Mesenchymal stem cell (in vitro differentiated cells and primary cell): ENCODE data around the gene OR2AK2.
"Not testable (repeated sequence)": the region's sequence is repeated elsewhere in the genome, so short reads cannot be mapped to it uniquely, and the experiment has no call there.

ENCODE experiments used
- DNase-seq: peaks from one replicate; pipeline ENCODE4 v3.0.0-alpha.2; 2013
- H2AFZ ChIP-seq: one replicate; pipeline ENCODE4 v1.6.1; 2013; ENCODE audit warnings: low read depth, mild to moderate bottlenecking, control low read depth, inconsistent platforms, low read length, moderate library complexity
- H2AK5ac ChIP-seq: 2 replicates; pipeline ENCODE4 v1.6.1; 2013; ENCODE audit warnings: low read length, moderate library complexity, mild to moderate bottlenecking, inconsistent platforms; ENCODE audit not compliant: severe bottlenecking
- H2BK120ac ChIP-seq: one replicate; pipeline ENCODE4 v1.6.1; 2013; ENCODE audit warnings: low read depth, mild to moderate bottlenecking, inconsistent platforms, low read length, moderate library complexity
- H2BK12ac ChIP-seq, 2 experiments: one replicate each; pipeline ENCODE4 v1.6.1; 2013; ENCODE audit warnings: inconsistent platforms in 2 of 2, low read length in 2 of 2, mild to moderate bottlenecking in 2 of 2, moderate library complexity in 2 of 2, control low read depth in 1 of 2
- H2BK15ac ChIP-seq: one replicate; pipeline ENCODE4 v1.6.1; 2013; ENCODE audit warnings: mild to moderate bottlenecking, low read depth, inconsistent platforms; ENCODE audit not compliant: poor library complexity, severe bottlenecking
- H2BK5ac ChIP-seq: 2 replicates; pipeline ENCODE4 v1.6.1; 2013; ENCODE audit warnings: low read depth, mild to moderate bottlenecking, low read length, control low read depth, inconsistent platforms; ENCODE audit not compliant: poor library complexity, severe bottlenecking
- H3K14ac ChIP-seq, 2 experiments: one replicate each; pipeline ENCODE4 v1.6.1; 2013; ENCODE audit warnings: inconsistent platforms in 2 of 2, low read length in 2 of 2, control low read depth in 1 of 2, mild to moderate bottlenecking in 1 of 2, moderate library complexity in 1 of 2
- H3K18ac ChIP-seq, 2 experiments: one replicate each; pipeline ENCODE4 v1.6.1; 2013; ENCODE audit warnings: inconsistent platforms in 2 of 2, low read length in 2 of 2, control low read depth in 1 of 2, low read depth in 1 of 2, mild to moderate bottlenecking in 1 of 2
- H3K23ac ChIP-seq, 2 experiments: one replicate each; pipeline ENCODE4 v1.6.1; 2013; ENCODE audit warnings: inconsistent platforms in 2 of 2, low read length in 2 of 2, mild to moderate bottlenecking in 2 of 2, moderate library complexity in 2 of 2, control low read depth in 1 of 2
- H3K27ac ChIP-seq: 2 replicates; pipeline ENCODE4 v1.5.1; 2013; ENCODE audit warnings: mild to moderate bottlenecking, moderate library complexity, low read length, control low read depth, inconsistent platforms; ENCODE audit not compliant: poor library complexity, severe bottlenecking
- H3K27me3 ChIP-seq, 2 experiments: 2 replicates each; pipeline versions ENCODE4 v1.6.1 to v1.7.0; 2013; ENCODE audit warnings: low read length in 2 of 2, mild to moderate bottlenecking in 2 of 2, moderate library complexity in 2 of 2, control low read depth in 1 of 2, inconsistent platforms in 1 of 2; ENCODE audit not compliant: control insufficient read depth in 1 of 2, insufficient read depth in 1 of 2
- H3K36me3 ChIP-seq, 2 experiments: 2 replicates each; pipeline versions ENCODE4 v1.6.1 to v1.7.0; 2013; ENCODE audit warnings: low read length in 2 of 2, control low read depth in 1 of 2, inconsistent platforms in 1 of 2, low read depth in 1 of 2, mild to moderate bottlenecking in 1 of 2; ENCODE audit not compliant: insufficient read depth in 2 of 2, control insufficient read depth in 1 of 2
- H3K4ac ChIP-seq, 2 experiments: one replicate each; pipeline ENCODE4 v1.6.1; 2013; ENCODE audit warnings: inconsistent platforms in 2 of 2, low read length in 2 of 2, mild to moderate bottlenecking in 2 of 2, moderate library complexity in 2 of 2, control low read depth in 1 of 2, low read depth in 1 of 2
- H3K4me1 ChIP-seq: 2 replicates; pipeline ENCODE4 v1.6.1; 2013; ENCODE audit warnings: low read depth, low read length, control low read depth; ENCODE audit not compliant: control insufficient read depth, insufficient read depth
- H3K4me2 ChIP-seq: 2 replicates; pipeline ENCODE4 v1.6.1; 2013; ENCODE audit warnings: low read length, mild to moderate bottlenecking, inconsistent platforms; ENCODE audit not compliant: poor library complexity, severe bottlenecking
- H3K4me3 ChIP-seq, 2 experiments: 2 replicates each; pipeline versions ENCODE4 v1.5.1 to v1.7.0; 2013; ENCODE audit warnings: low read length in 2 of 2, mild to moderate bottlenecking in 2 of 2, control low read depth in 1 of 2, low read depth in 1 of 2; ENCODE audit not compliant: insufficient read depth in 1 of 2
- H3K79me1 ChIP-seq: replicated peaks from 2 replicates; pipeline ENCODE4 v1.6.1; 2013; ENCODE audit warnings: mild to moderate bottlenecking, control low read depth, low read length, inconsistent platforms; ENCODE audit not compliant: poor library complexity, severe bottlenecking
- H3K9ac ChIP-seq: 2 replicates; pipeline ENCODE4 v1.7.0; 2013; ENCODE audit warnings: mild to moderate bottlenecking, low read length, moderate library complexity
- H3K9me3 ChIP-seq: 2 replicates; pipeline ENCODE4 v1.7.0; 2013; ENCODE audit warnings: mild to moderate bottlenecking, low read length; ENCODE audit not compliant: control insufficient read depth
- H4K8ac ChIP-seq: one replicate; pipeline ENCODE4 v1.6.1; 2013; ENCODE audit warnings: inconsistent platforms, mild to moderate bottlenecking, low read length, moderate library complexity
- H4K91ac ChIP-seq: one replicate; pipeline ENCODE4 v1.6.1; 2013; ENCODE audit warnings: mild to moderate bottlenecking, low read length, inconsistent platforms
- WGBS: methylation state at CpG from one replicate; pipeline ENCODE4 v1.1.7; 2013; ENCODE audit warnings: mixed read lengths; 5-methylcytosine and 5-hydroxymethylcytosine counted together

The OR2AK2 gene

DNA sequence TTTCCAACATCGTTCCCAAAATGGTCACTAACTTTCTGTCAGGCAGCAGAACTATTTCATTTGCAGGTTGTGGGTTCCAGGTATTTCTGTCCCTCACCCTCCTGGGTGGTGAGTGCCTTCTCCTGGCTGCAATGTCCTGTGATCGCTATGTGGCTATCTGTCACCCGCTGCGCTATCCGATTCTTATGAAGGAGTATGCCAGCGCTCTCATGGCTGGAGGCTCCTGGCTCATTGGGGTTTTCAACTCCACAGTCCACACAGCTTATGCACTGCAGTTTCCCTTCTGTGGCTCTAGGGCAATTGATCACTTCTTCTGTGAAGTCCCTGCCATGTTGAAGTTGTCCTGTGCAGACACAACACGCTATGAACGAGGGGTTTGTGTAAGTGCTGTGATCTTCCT is 31.0 kb upstream of the OR2AK2 start:
- no peak overlapping the region for H3K4ac ChIP-seq
- no peak overlapping the region for H2BK15ac ChIP-seq
- H2BK12ac ChIP-seq, result no peak overlapping the region
- no peak overlapping the region for H3K4me3 ChIP-seq
- no peak overlapping the region for H2AFZ ChIP-seq
- H3K14ac ChIP-seq, result no peak overlapping the region
- no peak overlapping the region for H3K18ac ChIP-seq
- no peak overlapping the region for H2BK120ac ChIP-seq
- H3K79me1 ChIP-seq, result no peaks in the 10 kb centered on the region
- no peak overlapping the region for H3K9ac ChIP-seq
- no peaks in the 10 kb centered on the region for H3K36me3 ChIP-seq
- no peak overlapping the region for H2AK5ac ChIP-seq
- H3K23ac ChIP-seq, result no peak overlapping the region
- no peak overlapping the region for H3K27ac ChIP-seq
- H3K4me1 ChIP-seq, result no peaks in the 10 kb centered on the region
- H2BK5ac ChIP-seq, result no peak overlapping the region
- WGBS, result 92% methylated on average over 8 of the region's 8 CpGs
- H3K9me3 ChIP-seq, result peaks cover 12% of the 10 kb centered on the region
- H3K27me3 ChIP-seq, result no peaks in the 10 kb centered on the region
- H4K8ac ChIP-seq, result no peak overlapping the region
- no peak for DNase-seq
- no peak overlapping the region for H3K4me2 ChIP-seq
- no peak overlapping the region for H4K91ac ChIP-seq

- Histone ChIP-seq H2BK120ac (no peak overlapping the region), H3K14ac (no peak overlapping the region), H2BK12ac (no peak overlapping the region), H3K9me3 (peaks cover 13% of the 10 kb centered on the region), H3K9ac (no peak overlapping the region), H3K36me3 (no peaks in the 10 kb centered on the region), H3K4ac (no peak overlapping the region), H3K4me2 (no peak overlapping the region), H2BK15ac (no peak overlapping the region), H2AFZ (no peak overlapping the region), H3K79me1 (no peaks in the 10 kb centered on the region), H3K18ac (no peak overlapping the region), H3K4me3 (no peak overlapping the region), H4K8ac (no peak overlapping the region), H3K23ac (no peak overlapping the region), H3K27me3 (no peaks in the 10 kb centered on the region), H2AK5ac (no peak overlapping the region), H3K27ac (no peak overlapping the region), H3K4me1 (no peaks in the 10 kb centered on the region), H4K91ac (no peak overlapping the region), H2BK5ac (no peak overlapping the region)
- WGBS, result 81% methylated on average over 9 of the region's 9 CpGs
- DNase-seq, result no peak
Observed at GRCh38 chr1:247935781-247936180, 29.3 kb upstream of the OR2AK2 start.

- no peak overlapping the region for H2BK5ac ChIP-seq
- H4K8ac ChIP-seq, result no peak overlapping the region
- H2AK5ac ChIP-seq, result no peak overlapping the region
- H3K9ac ChIP-seq, result no peak overlapping the region
- H2AFZ ChIP-seq, result no peak overlapping the region
- H3K4me3 ChIP-seq, result no peak overlapping the region
- H3K23ac ChIP-seq, result no peak overlapping the region
- H3K27ac ChIP-seq, result no peak overlapping the region
- WGBS, result 85% methylated on average over 18 of the region's 18 CpGs
- H3K36me3 ChIP-seq, result no peaks in the 10 kb centered on the region
- no peaks in the 10 kb centered on the region for H3K4me1 ChIP-seq
- H3K18ac ChIP-seq, result no peak overlapping the region
- H3K14ac ChIP-seq, result no peak overlapping the region
- H3K4me2 ChIP-seq, result no peak overlapping the region
- no peak overlapping the region for H3K4ac ChIP-seq
- no peak overlapping the region for H2BK15ac ChIP-seq
- no peaks in the 10 kb centered on the region for H3K27me3 ChIP-seq
- DNase-seq, result no peak
- H2BK12ac ChIP-seq, result no peak overlapping the region
- H4K91ac ChIP-seq, result no peak overlapping the region
- no peaks in the 10 kb centered on the region for H3K79me1 ChIP-seq
- H3K9me3 ChIP-seq, result peaks cover 14% of the 10 kb centered on the region
- H2BK120ac ChIP-seq, result no peak overlapping the region
Observed at GRCh38 chr1:247936415-247936814, 28.6 kb upstream of the OR2AK2 start.

DNA sequence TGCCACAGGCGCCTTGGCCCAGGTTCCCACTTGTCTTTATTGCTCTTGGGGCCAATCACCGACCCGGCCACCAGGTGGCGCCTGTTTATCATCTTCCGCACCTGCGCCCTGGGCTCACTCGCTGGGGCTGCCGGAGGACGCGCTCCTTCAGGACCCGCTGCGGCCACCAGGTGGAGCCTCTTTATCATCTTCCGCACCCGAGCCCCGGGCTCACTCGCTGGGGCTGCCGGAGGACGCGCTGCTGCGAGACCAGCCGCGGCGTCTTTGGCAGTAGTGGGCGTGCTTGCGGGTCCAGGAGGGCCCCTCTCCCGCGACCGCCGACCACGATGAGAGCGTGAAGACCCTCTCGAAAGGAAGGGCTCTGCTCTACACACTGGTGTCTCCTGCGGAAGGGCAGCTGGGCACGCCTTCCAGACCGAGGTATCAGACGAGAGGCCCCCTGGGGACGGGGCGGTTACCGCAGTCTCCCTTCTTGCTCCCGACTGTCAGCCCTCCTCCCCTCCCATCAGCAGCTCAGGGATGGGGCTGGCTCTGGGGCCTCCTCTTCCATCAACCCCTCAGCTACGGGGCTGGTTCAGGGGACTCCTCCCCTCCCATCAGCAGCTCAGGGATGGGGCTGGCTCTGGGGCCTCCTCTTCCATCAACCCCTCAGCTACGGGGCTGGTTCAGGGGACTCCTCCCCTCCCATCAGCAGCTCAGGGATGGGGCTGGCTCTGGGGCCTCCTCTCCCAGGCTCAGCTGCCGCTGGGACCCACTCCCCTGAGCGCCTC is 27.9 kb upstream of the OR2AK2 start:
- not testable (repeated sequence) for H3K79me1 ChIP-seq, H3K4me1 ChIP-seq, H2BK15ac ChIP-seq, H2BK12ac ChIP-seq, H2BK120ac ChIP-seq, H4K8ac ChIP-seq, H3K27ac ChIP-seq, H3K4ac ChIP-seq, H3K14ac ChIP-seq, H3K18ac ChIP-seq, H2AK5ac ChIP-seq, H2AFZ ChIP-seq, H4K91ac ChIP-seq, H3K27me3 ChIP-seq, H3K23ac ChIP-seq, H3K36me3 ChIP-seq, H3K9ac ChIP-seq, H2BK5ac ChIP-seq, DNase-seq
- WGBS, result 65% methylated on average over 42 of the region's 44 CpGs
- H3K9me3 ChIP-seq, result peaks cover 20% of the 10 kb centered on the region
- peak overlapping the region; percentile 57 to 68 for H3K4me3 ChIP-seq
- H3K4me2 ChIP-seq, result peak overlapping the region; percentile 76
